A673 (cell line): ENCODE results near the gene EXOC2.

Experiments used
- EZH2 ChIP-seq: fragments of 200-600 bp; sonication (generic); IDR thresholded peaks from 2 replicates; pipeline ENCODE4 v1.6.1; 2017; ENCODE audit warnings: borderline replicate concordance, low read depth, mild to moderate bottlenecking, mixed read lengths, antibody characterized with exemption, low read length; ENCODE audit not compliant: poor library complexity, severe bottlenecking
- TF ChIP-seq, protein P1 (sequence below): fragments of 300-800, 200-600 bp; sonication (generic); conservative IDR thresholded peaks from 2 replicates; pipeline ENCODE4 v1.5.1; 2017; ENCODE audit warnings: low read depth, mild to moderate bottlenecking, antibody characterized with exemption, low read length, moderate library complexity, mixed read lengths

GRCh38 chr6:712805-713204 is 19.9 kb upstream of the EXOC2 start:
- TF ChIP-seq, protein P1, sequence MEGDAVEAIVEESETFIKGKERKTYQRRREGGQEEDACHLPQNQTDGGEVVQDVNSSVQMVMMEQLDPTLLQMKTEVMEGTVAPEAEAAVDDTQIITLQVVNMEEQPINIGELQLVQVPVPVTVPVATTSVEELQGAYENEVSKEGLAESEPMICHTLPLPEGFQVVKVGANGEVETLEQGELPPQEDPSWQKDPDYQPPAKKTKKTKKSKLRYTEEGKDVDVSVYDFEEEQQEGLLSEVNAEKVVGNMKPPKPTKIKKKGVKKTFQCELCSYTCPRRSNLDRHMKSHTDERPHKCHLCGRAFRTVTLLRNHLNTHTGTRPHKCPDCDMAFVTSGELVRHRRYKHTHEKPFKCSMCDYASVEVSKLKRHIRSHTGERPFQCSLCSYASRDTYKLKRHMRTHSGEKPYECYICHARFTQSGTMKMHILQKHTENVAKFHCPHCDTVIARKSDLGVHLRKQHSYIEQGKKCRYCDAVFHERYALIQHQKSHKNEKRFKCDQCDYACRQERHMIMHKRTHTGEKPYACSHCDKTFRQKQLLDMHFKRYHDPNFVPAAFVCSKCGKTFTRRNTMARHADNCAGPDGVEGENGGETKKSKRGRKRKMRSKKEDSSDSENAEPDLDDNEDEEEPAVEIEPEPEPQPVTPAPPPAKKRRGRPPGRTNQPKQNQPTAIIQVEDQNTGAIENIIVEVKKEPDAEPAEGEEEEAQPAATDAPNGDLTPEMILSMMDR: no peak
- TF ChIP-seq EZH2: no peak
